ENCODE results near the gene ITGA1. TPM values are rescaled to one million over a fixed set of nuclear protein-coding genes. Genes with fewer than 3 reads are reported as not detected.

Gene ITGA1
- total and polyA plus RNA-seq, 4 donors, result 17.8 to 152 (median 98.5) TPM

- H3K4me3 ChIP-seq (ENCODE audit: low read length in 2 of 2), result no peak overlapping the region
- H3K4me1 ChIP-seq (ENCODE audit: control insufficient read depth in 1 of 2, insufficient read depth in 2 of 2, low read length in 2 of 2), result no peaks in the 10 kb centered on the region
- WGBS, 2 donors, result 86 to 96% methylated on average over 1 of the region's 1 CpG
- no peaks in the 10 kb centered on the region for H3K27me3 ChIP-seq (ENCODE audit: control insufficient read depth in 1 of 2, insufficient read depth in 2 of 2, low read length in 1 of 2)
- H3K9me3 ChIP-seq (ENCODE audit: control insufficient read depth, low read length), result no peaks in the 10 kb centered on the region
- H3K27ac ChIP-seq (ENCODE audit: low read depth in 1 of 2, low read length in 2 of 2), result no peak overlapping the region
- H3K36me3 ChIP-seq (ENCODE audit: control insufficient read depth in 1 of 2, insufficient read depth in 2 of 2, low read length in 1 of 2), result no peaks in the 10 kb centered on the region
- intact Hi-C loops (cut with DNase I), result no loop called here
- DNase-seq (no peak), ATAC-seq (ENCODE audit: low FRiP score) (no peak)
Measured at GRCh38 chr5:52778781-52779180, 8.9 kb upstream of the ITGA1 start.

- intact Hi-C loops (cut with DNase I), result no loop called here
- H3K27ac ChIP-seq (ENCODE audit: low read depth in 1 of 2, low read length in 2 of 2), result no peak overlapping the region
- H3K4me3 ChIP-seq (ENCODE audit: low read length in 2 of 2), result no peak overlapping the region
- ATAC-seq (ENCODE audit: low FRiP score) (no peak), DNase-seq (no peak)
- no peaks in the 10 kb centered on the region for H3K36me3 ChIP-seq (ENCODE audit: control insufficient read depth in 1 of 2, insufficient read depth in 2 of 2, low read length in 1 of 2)
- no peaks in the 10 kb centered on the region for H3K27me3 ChIP-seq (ENCODE audit: control insufficient read depth in 1 of 2, insufficient read depth in 2 of 2, low read length in 1 of 2)
- H3K9me3 ChIP-seq (ENCODE audit: control insufficient read depth, low read length), result no peaks in the 10 kb centered on the region
- H3K4me1 ChIP-seq (ENCODE audit: control insufficient read depth in 1 of 2, insufficient read depth in 2 of 2, low read length in 2 of 2), result no peaks in the 10 kb centered on the region
Measured at GRCh38 chr5:52779213-52779612, 8.5 kb upstream of the ITGA1 start.

- H3K27me3 ChIP-seq (ENCODE audit: control insufficient read depth in 1 of 2, insufficient read depth in 2 of 2, low read length in 1 of 2), result no peaks in the 10 kb centered on the region
- H3K4me1 ChIP-seq (ENCODE audit: control insufficient read depth in 1 of 2, insufficient read depth in 2 of 2, low read length in 2 of 2), result no peaks in the 10 kb centered on the region
- intact Hi-C loops (cut with DNase I), result loop anchor here in 1 of 2 donors (10.0 kb wide), 1 partner anchor 311 kb away; no protein-coding TSS in a partner anchor
- no peak overlapping the region for H3K4me3 ChIP-seq (ENCODE audit: low read length in 2 of 2)
- no peaks in the 10 kb centered on the region for H3K36me3 ChIP-seq (ENCODE audit: control insufficient read depth in 1 of 2, insufficient read depth in 2 of 2, low read length in 1 of 2)
- WGBS, 2 donors, result 0 to 7% methylated on average over 2 of the region's 2 CpGs
- no peaks in the 10 kb centered on the region for H3K9me3 ChIP-seq (ENCODE audit: control insufficient read depth, low read length)
- DNase-seq (peak; percentile 71 to 78), ATAC-seq (ENCODE audit: low FRiP score) (no peak)
- no peak overlapping the region for H3K27ac ChIP-seq (ENCODE audit: low read depth in 1 of 2, low read length in 2 of 2)
Measured at GRCh38 chr5:52783226-52783959, 4.3 kb upstream of the ITGA1 start.

GRCh38 chr5:52784737-52785136, 3.0 kb upstream of the ITGA1 start:
- Histone ChIP-seq H3K27me3 (ENCODE audit: control insufficient read depth in 1 of 2, insufficient read depth in 2 of 2, low read length in 1 of 2) (no peaks in the 10 kb centered on the region), H3K9me3 (ENCODE audit: control insufficient read depth, low read length) (no peaks in the 10 kb centered on the region), H3K27ac (ENCODE audit: low read depth in 1 of 2, low read length in 2 of 2) (no peak overlapping the region), H3K4me3 (ENCODE audit: low read length in 2 of 2) (no peak overlapping the region), H3K36me3 (ENCODE audit: control insufficient read depth in 1 of 2, insufficient read depth in 2 of 2, low read length in 1 of 2) (no peaks in the 10 kb centered on the region), H3K4me1 (ENCODE audit: control insufficient read depth in 1 of 2, insufficient read depth in 2 of 2, low read length in 2 of 2) (no peaks in the 10 kb centered on the region)
- DNase-seq (no peak), ATAC-seq (ENCODE audit: low FRiP score) (no peak)
- 22 to 26% methylated on average over 6 of the region's 6 CpGs for WGBS, 2 donors
- intact Hi-C loops (cut with DNase I), result loop anchor here (5.0 to 10.0 kb wide), 4 partner anchors 92 to 310 kb away; no protein-coding TSS in a partner anchor

GRCh38 chr5:52786391-52786790, 1.3 kb upstream of the ITGA1 start:
- intact Hi-C loops (cut with DNase I), result loop anchor here (5.0 to 10.0 kb wide), 4 partner anchors 94 to 308 kb away; no protein-coding TSS in a partner anchor
- 24 to 33% methylated on average over 4 of the region's 4 CpGs for WGBS, 2 donors
- peak overlapping the region in 1 of 2 donors; percentile 73 for H3K27ac ChIP-seq (ENCODE audit: low read depth in 1 of 2, low read length in 2 of 2)
- ATAC-seq (ENCODE audit: low FRiP score), result no peak
- H3K4me1 ChIP-seq (ENCODE audit: control insufficient read depth in 1 of 2, insufficient read depth in 2 of 2, low read length in 2 of 2), result peaks cover 0 to 3% of the 10 kb centered on the region in 2 donors
- no peak overlapping the region for H3K4me3 ChIP-seq (ENCODE audit: low read length in 2 of 2)
- DNase-seq, result no peak
- no peaks in the 10 kb centered on the region for H3K36me3 ChIP-seq (ENCODE audit: control insufficient read depth in 1 of 2, insufficient read depth in 2 of 2, low read length in 1 of 2)
- no peaks in the 10 kb centered on the region for H3K9me3 ChIP-seq (ENCODE audit: control insufficient read depth, low read length)
- H3K27me3 ChIP-seq (ENCODE audit: control insufficient read depth in 1 of 2, insufficient read depth in 2 of 2, low read length in 1 of 2), result no peaks in the 10 kb centered on the region

- WGBS, 2 donors, result 1 to 2% methylated on average over 11 of the region's 11 CpGs
- Histone ChIP-seq H3K27me3 (ENCODE audit: control insufficient read depth in 1 of 2, insufficient read depth in 2 of 2, low read length in 1 of 2) (no peaks in the 10 kb centered on the region), H3K4me3 (ENCODE audit: low read length in 2 of 2) (peak overlapping the region; percentile 86 to 93), H3K4me1 (ENCODE audit: control insufficient read depth in 1 of 2, insufficient read depth in 2 of 2, low read length in 2 of 2) (peaks cover under 1 to 4% of the 10 kb centered on the region in 2 donors), H3K9me3 (ENCODE audit: control insufficient read depth, low read length) (no peaks in the 10 kb centered on the region), H3K36me3 (ENCODE audit: control insufficient read depth in 1 of 2, insufficient read depth in 2 of 2, low read length in 1 of 2) (no peaks in the 10 kb centered on the region), H3K27ac (ENCODE audit: low read depth in 1 of 2, low read length in 2 of 2) (peak overlapping the region; percentile 93 to 98)
- peak; percentile 59 for ATAC-seq (ENCODE audit: low FRiP score)
- DNase-seq, result peak in 1 of 2 donors; percentile 43
- intact Hi-C loops (cut with DNase I), result loop anchor here (1.0 to 10.0 kb wide), 6 partner anchors 93 to 308 kb away; no protein-coding TSS in a partner anchor
Measured at GRCh38 chr5:52786949-52787599, 642 bp upstream of the ITGA1 start.

GRCh38 chr5:52788505-52788821, 747 bp downstream of the ITGA1 start:
- Histone ChIP-seq H3K27ac (ENCODE audit: low read depth in 1 of 2, low read length in 2 of 2) (peak overlapping the region; percentile 93 to 98), H3K36me3 (ENCODE audit: control insufficient read depth in 1 of 2, insufficient read depth in 2 of 2, low read length in 1 of 2) (no peaks in the 10 kb centered on the region), H3K9me3 (ENCODE audit: control insufficient read depth, low read length) (no peaks in the 10 kb centered on the region), H3K4me1 (ENCODE audit: control insufficient read depth in 1 of 2, insufficient read depth in 2 of 2, low read length in 2 of 2) (peaks cover 5 to 10% of the 10 kb centered on the region in 2 donors), H3K4me3 (ENCODE audit: low read length in 2 of 2) (peak overlapping the region; percentile 86 to 93), H3K27me3 (ENCODE audit: control insufficient read depth in 1 of 2, insufficient read depth in 2 of 2, low read length in 1 of 2) (no peaks in the 10 kb centered on the region)
- ATAC-seq (ENCODE audit: low FRiP score) (no peak), DNase-seq (no peak)
- 2% methylated on average over 7 of the region's 7 CpGs for WGBS, 2 donors
- intact Hi-C loops (cut with DNase I), result loop anchor here (5.0 to 10.0 kb wide), 4 partner anchors 96 to 306 kb away; no protein-coding TSS in a partner anchor

- no peaks in the 10 kb centered on the region for H3K27me3 ChIP-seq (ENCODE audit: control insufficient read depth in 1 of 2, insufficient read depth in 2 of 2, low read length in 1 of 2)
- H3K36me3 ChIP-seq (ENCODE audit: control insufficient read depth in 1 of 2, insufficient read depth in 2 of 2, low read length in 1 of 2), result no peaks in the 10 kb centered on the region
- no peak for DNase-seq
- WGBS, 2 donors, result 3 to 4% methylated on average over 1 of the region's 1 CpG
- H3K27ac ChIP-seq (ENCODE audit: low read depth in 1 of 2, low read length in 2 of 2), result peak overlapping the region in 1 of 2 donors; percentile 57
- no peaks in the 10 kb centered on the region for H3K9me3 ChIP-seq (ENCODE audit: control insufficient read depth, low read length)
- ATAC-seq (ENCODE audit: low FRiP score), result no peak
- intact Hi-C loops (cut with DNase I), result loop anchor here (5.0 to 10.0 kb wide), 4 partner anchors 97 to 305 kb away; no protein-coding TSS in a partner anchor
- peaks cover 6 to 10% of the 10 kb centered on the region in 2 donors for H3K4me1 ChIP-seq (ENCODE audit: control insufficient read depth in 1 of 2, insufficient read depth in 2 of 2, low read length in 2 of 2)
- peak overlapping the region; percentile 86 to 93 for H3K4me3 ChIP-seq (ENCODE audit: low read length in 2 of 2)
Measured at GRCh38 chr5:52789378-52789777, 1.7 kb downstream of the ITGA1 start.

All from aorta (tissue), 5 donors.